GM12864 (cell line): Measurements from ENCODE around the gene MMEL1.

Experiments used
- DNase-seq: peaks from one replicate; pipeline ENCODE4 v3.0.0-alpha.2; 2011; ENCODE audit warnings: low read depth
- H3K4me3 ChIP-seq: 2 replicates; pipeline ENCODE4 v1.5.1; 2011; ENCODE audit warnings: mild to moderate bottlenecking, low read depth, low read length, control low read depth
- CTCF ChIP-seq: IDR thresholded peaks from 2 replicates; pipeline ENCODE4 v1.5.1; 2011; ENCODE audit warnings: low read depth, mild to moderate bottlenecking, moderate library complexity, low read length, control low read depth, inconsistent platforms; ENCODE audit errors: missing control alignments

The MMEL1 gene

GRCh38 chr1:2541619-2542245, 91.1 kb downstream of the MMEL1 start:
- TF ChIP-seq CTCF: no peak
- no peak overlapping the region for H3K4me3 ChIP-seq
- no peak for DNase-seq

- TF ChIP-seq CTCF: no peak
- no peak overlapping the region for H3K4me3 ChIP-seq
- DNase-seq: no peak
Measured at GRCh38 chr1:2540816-2541492, 91.9 kb downstream of the MMEL1 start.
